Sigmoid colon (tissue), 7 donors: ENCODE data around the gene BANP. TPM values are rescaled to one million over a fixed set of nuclear protein-coding genes. Genes with fewer than 3 reads are reported as not detected.
A peak's percentile ranks its signal among the peaks of the same experiment; 100 is the strongest.

Experiments
- DNase-seq: peaks from one replicate; pipeline ENCODE4 v3.0.0-alpha.2; 2019
- H3K27ac ChIP-seq, 4 donors: fragments of 200-600 bp; sonication (generic); one replicate each; pipeline ENCODE4 v1.5.1; 2016 to 2019; ENCODE audit warnings: mild to moderate bottlenecking in 1 of 4
- H3K27me3 ChIP-seq, 3 donors: fragments of 200-600 bp; sonication (generic); one replicate each; pipeline ENCODE4 v1.5.1; 2019; ENCODE audit warnings: mild to moderate bottlenecking in 1 of 3
- H3K36me3 ChIP-seq, 4 donors: fragments of 200-600 bp; sonication (generic); one replicate each; pipeline ENCODE4 v1.5.1; 2016 to 2019
- H3K4me1 ChIP-seq, 4 donors: fragments of 200-600 bp; sonication (generic); one replicate each; pipeline ENCODE4 v1.5.1; 2017 to 2019
- H3K4me3 ChIP-seq, 4 donors: fragments of 200-600 bp; sonication (generic); one replicate each; pipeline ENCODE4 v1.5.1; 2017 to 2019; ENCODE audit warnings: mild to moderate bottlenecking in 2 of 4, moderate library complexity in 1 of 4
- H3K9me3 ChIP-seq, 4 donors: fragments of 200-600 bp in 3 of 4; sonication (generic) in 3 of 4; one replicate each; pipeline versions ENCODE4 v1.5.1 to v1.6.1; 2013 to 2019
- EP300 ChIP-seq, 4 donors: sonication (generic); formaldehyde crosslinking; IDR thresholded peaks; one replicate each; pipeline ENCODE4 v1.6.1; 2017; ENCODE audit warnings: antibody characterized with exemption in 4 of 4
- POLR2A ChIP-seq, 2 donors: fragments of 450-650 bp; IDR thresholded peaks; one replicate each; pipeline ENCODE4 v1.6.1; 2016; ENCODE audit warnings: antibody characterized with exemption in 2 of 2, mild to moderate bottlenecking in 2 of 2, moderate library complexity in 2 of 2
- POLR2AphosphoS5 ChIP-seq, 4 donors: sonication (generic); formaldehyde crosslinking; IDR thresholded peaks; one replicate each; pipeline ENCODE4 v1.6.1; 2017; ENCODE audit warnings: antibody characterized with exemption in 4 of 4
- WGBS, 2 donors: extraction: QIAGEN DNeasy Blood & Tissue Kit; methylation state at CpG; one replicate each; pipeline ENCODE4 v1.1.7; 2013; 5-methylcytosine and 5-hydroxymethylcytosine counted together
- intact Hi-C: fragments of 100-400 bp; cut with DNase I; formaldehyde crosslinking; loops from one replicate; pipeline ENCODE4 v1.15.1; 2023
- polyA plus RNA-seq, 3 donors: library from polyadenylated mRNA; stranded (reverse); fragments of 200-250 nt; gene quantifications; one replicate each; pipeline ENCODE4 v1.2.3, GENCODE V29; 2013
- total RNA-seq, 4 donors: library from RNA; depleted of rRNA; stranded (reverse); fragments of >200 nt; gene quantifications; one replicate each; pipeline ENCODE4 v1.1.0, GENCODE V29; 2016
- TF ChIP-seq, protein P1 (sequence below), 4 experiments: fragments of 450-650 bp in 3 of 4; fragments of 200-600 bp in 1 of 4; IDR thresholded peaks; one replicate each; pipeline ENCODE4 v1.5.1; 2016 to 2019; ENCODE audit warnings: antibody characterized with exemption in 4 of 4, mild to moderate bottlenecking in 3 of 4, moderate library complexity in 2 of 4
- donor health status: healthy with polysubstance abuse.
- donor health status: Bipolar disorder and iron deficiency.
- donor health status: healthy.

Gene BANP
- total and polyA plus RNA-seq, 7 donors = 8.4 to 31.0 (median 17.4) TPM

GRCh38 chr16:87964049-87964659 lies 12.9 kb downstream of the BANP start:
- WGBS, 2 donors = 85 to 89% methylated on average over 19 of the region's 19 CpGs
- TF ChIP-seq, protein P1, sequence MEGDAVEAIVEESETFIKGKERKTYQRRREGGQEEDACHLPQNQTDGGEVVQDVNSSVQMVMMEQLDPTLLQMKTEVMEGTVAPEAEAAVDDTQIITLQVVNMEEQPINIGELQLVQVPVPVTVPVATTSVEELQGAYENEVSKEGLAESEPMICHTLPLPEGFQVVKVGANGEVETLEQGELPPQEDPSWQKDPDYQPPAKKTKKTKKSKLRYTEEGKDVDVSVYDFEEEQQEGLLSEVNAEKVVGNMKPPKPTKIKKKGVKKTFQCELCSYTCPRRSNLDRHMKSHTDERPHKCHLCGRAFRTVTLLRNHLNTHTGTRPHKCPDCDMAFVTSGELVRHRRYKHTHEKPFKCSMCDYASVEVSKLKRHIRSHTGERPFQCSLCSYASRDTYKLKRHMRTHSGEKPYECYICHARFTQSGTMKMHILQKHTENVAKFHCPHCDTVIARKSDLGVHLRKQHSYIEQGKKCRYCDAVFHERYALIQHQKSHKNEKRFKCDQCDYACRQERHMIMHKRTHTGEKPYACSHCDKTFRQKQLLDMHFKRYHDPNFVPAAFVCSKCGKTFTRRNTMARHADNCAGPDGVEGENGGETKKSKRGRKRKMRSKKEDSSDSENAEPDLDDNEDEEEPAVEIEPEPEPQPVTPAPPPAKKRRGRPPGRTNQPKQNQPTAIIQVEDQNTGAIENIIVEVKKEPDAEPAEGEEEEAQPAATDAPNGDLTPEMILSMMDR (IDR thresholded peaks at IDR 0.05) = no peak
- TF ChIP-seq EP300 (IDR thresholded peaks at IDR 0.05) (no peak), POLR2A (IDR thresholded peaks at IDR 0.05) (no peak), POLR2AphosphoS5 (IDR thresholded peaks at IDR 0.05) (no peak)
- peaks cover 0 to 25% (median 17%) of the 10 kb centered on the region in 4 donors for H3K4me1 ChIP-seq
- no peaks in the 10 kb centered on the region for H3K36me3 ChIP-seq
- no peak for DNase-seq
- H3K4me3 ChIP-seq = no peak overlapping the region
- intact Hi-C loops = no loop called here
- peak overlapping the region in 1 of 4 donors; percentile 16 for H3K27ac ChIP-seq
- H3K27me3 ChIP-seq = no peaks in the 10 kb centered on the region
- H3K9me3 ChIP-seq = no peaks in the 10 kb centered on the region

- TF ChIP-seq, protein P1 (IDR thresholded peaks at IDR 0.05) = no peak
- TF ChIP-seq POLR2AphosphoS5 (IDR thresholded peaks at IDR 0.05) = no peak
- TF ChIP-seq EP300 (IDR thresholded peaks at IDR 0.05) = no peak
- TF ChIP-seq POLR2A (IDR thresholded peaks at IDR 0.05) = no peak
- Histone ChIP-seq H3K4me1 (peaks cover 0 to 25% (median 17%) of the 10 kb centered on the region in 4 donors), H3K27me3 (no peaks in the 10 kb centered on the region), H3K27ac (peak overlapping the region in 3 of 4 donors; percentile 55 to 83 (median 66)), H3K4me3 (no peak overlapping the region), H3K9me3 (no peaks in the 10 kb centered on the region), H3K36me3 (no peaks in the 10 kb centered on the region)
- 81 to 85% methylated on average over 11 of the region's 11 CpGs for WGBS, 2 donors
- intact Hi-C loops = no loop called here
- no peak for DNase-seq
Measured at GRCh38 chr16:87965417-87965816, 14.2 kb downstream of the BANP start.

DNA sequence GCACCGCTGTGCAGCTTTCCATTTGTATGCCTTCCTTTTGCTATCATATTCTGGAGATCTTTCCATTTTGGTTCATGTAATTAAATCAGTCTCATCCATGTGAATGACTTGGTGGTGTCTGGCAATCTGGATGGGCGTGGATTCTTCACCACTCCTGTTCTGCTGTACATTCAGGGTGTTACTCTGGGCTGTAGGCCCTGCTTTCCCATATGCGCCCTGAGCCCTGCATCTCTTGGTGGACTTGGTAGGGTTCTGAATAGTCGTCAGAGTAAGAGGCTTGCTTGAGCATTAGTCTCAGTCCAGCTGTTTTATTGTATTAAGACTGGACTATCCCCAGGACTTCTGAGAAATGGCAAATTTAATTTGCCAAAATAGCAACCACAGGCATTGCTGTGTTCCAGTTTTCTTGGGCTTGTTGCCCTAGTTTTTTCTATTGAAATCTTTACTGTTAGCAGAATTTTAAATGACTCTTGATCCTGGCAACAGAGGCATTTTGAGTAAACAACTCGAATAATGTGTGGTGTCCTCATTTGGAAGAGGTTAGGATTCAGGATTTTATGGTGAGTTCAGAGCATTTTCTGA lies 14.9 kb downstream of the BANP start:
- Histone ChIP-seq H3K36me3 (no peaks in the 10 kb centered on the region), H3K27me3 (no peaks in the 10 kb centered on the region), H3K4me1 (peaks cover 0 to 25% (median 17%) of the 10 kb centered on the region in 4 donors), H3K27ac (peak overlapping the region; percentile 55 to 83 (median 62)), H3K9me3 (no peaks in the 10 kb centered on the region), H3K4me3 (peak overlapping the region in 1 of 4 donors; percentile 8)
- TF ChIP-seq, protein P1 (IDR thresholded peaks at IDR 0.05) = no peak
- peak in 3 of 4 donors; percentile 7 to 49 (median 20) for TF ChIP-seq POLR2AphosphoS5 (IDR thresholded peaks at IDR 0.05)
- DNase-seq = no peak
- WGBS, 2 donors = 67 to 73% methylated on average over 5 of the region's 5 CpGs
- intact Hi-C loops = no loop called here

DNA sequence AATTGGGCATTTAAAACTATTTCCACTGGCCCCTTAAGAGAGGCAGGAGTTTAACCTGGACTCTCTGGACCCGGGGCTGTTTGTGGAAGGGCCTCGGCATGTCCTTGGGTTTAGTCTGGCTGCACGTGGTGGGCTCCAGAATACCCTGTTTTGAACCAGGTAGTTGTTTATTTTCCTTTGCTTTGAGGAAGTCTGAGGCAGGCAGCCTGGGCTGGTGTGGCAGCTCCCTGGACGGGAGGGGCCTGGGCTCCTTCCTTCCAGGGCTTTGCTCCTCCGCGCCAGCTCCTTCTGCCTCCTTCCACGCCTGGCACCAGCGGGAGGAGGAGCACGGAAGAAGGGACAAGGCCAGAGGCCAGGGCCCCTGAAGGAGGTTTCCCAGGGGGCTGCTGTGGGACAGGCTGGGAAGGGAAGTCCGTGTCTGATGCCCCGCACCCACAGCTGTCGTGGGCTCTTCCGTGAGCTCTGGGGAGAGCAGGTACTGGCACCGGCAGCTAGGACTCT lies 15.5 kb downstream of the BANP start:
- TF ChIP-seq POLR2A (IDR thresholded peaks at IDR 0.05) (no peak), POLR2AphosphoS5 (IDR thresholded peaks at IDR 0.05) (no peak), EP300 (IDR thresholded peaks at IDR 0.05) (no peak)
- TF ChIP-seq, protein P1 (IDR thresholded peaks at IDR 0.05) = no peak
- intact Hi-C loops = no loop called here
- no peaks in the 10 kb centered on the region for H3K36me3 ChIP-seq
- peaks cover 0 to 25% (median 17%) of the 10 kb centered on the region in 4 donors for H3K4me1 ChIP-seq
- H3K9me3 ChIP-seq = peaks cover 0 to 2% (median 2%) of the 10 kb centered on the region in 4 donors
- no peaks in the 10 kb centered on the region for H3K27me3 ChIP-seq
- DNase-seq = peak; percentile 73
- peak overlapping the region; percentile 55 to 83 (median 62) for H3K27ac ChIP-seq
- 21 to 29% methylated on average over 14 of the region's 14 CpGs for WGBS, 2 donors
- H3K4me3 ChIP-seq = peak overlapping the region in 1 of 4 donors; percentile 8
